ENCODE results near the gene CLDN19. TPM values are rescaled to one million over a fixed set of nuclear protein-coding genes. Genes with fewer than 3 reads are reported as not detected.

CLDN19 gene
- total and polyA plus RNA-seq, 2 donors (not counting 1 experiment from before 2014, with no cell fraction given), result 0.03 TPM; not detected in 1

GRCh38 chr1:42784946-42785693 is 45.1 kb upstream of the CLDN19 start, which contains the start of gene TMEM269:
TSS of gene TMEM269 (plus strand) at chr1:42784991. CDS start at chr1:42789894, 4,903 bp downstream.
- peaks cover 0 to 3% (median 0%) of the 10 kb centered on the region in 4 experiments for H3K27me3 ChIP-seq (replicated peaks in 1 of 4; ENCODE audit: control extremely low read depth in 1 of 4, control insufficient read depth in 3 of 4, insufficient read depth in 4 of 4, low read length in 3 of 4)
- H3K4me3 ChIP-seq (ENCODE audit: control extremely low read depth in 1 of 5, extremely low read depth in 1 of 5, insufficient read depth in 1 of 5, low read depth in 2 of 5, low read length in 4 of 5), result peak within 1 kb of the TSS in 4 of 5 experiments; percentile 17 to 51 (median 38)
- peak within 1 kb of the TSS; percentile 84 for H2AFZ ChIP-seq (ENCODE audit: insufficient read depth, low read depth, low read length, poor library complexity, severe bottlenecking)
- TF ChIP-seq, protein P1, sequence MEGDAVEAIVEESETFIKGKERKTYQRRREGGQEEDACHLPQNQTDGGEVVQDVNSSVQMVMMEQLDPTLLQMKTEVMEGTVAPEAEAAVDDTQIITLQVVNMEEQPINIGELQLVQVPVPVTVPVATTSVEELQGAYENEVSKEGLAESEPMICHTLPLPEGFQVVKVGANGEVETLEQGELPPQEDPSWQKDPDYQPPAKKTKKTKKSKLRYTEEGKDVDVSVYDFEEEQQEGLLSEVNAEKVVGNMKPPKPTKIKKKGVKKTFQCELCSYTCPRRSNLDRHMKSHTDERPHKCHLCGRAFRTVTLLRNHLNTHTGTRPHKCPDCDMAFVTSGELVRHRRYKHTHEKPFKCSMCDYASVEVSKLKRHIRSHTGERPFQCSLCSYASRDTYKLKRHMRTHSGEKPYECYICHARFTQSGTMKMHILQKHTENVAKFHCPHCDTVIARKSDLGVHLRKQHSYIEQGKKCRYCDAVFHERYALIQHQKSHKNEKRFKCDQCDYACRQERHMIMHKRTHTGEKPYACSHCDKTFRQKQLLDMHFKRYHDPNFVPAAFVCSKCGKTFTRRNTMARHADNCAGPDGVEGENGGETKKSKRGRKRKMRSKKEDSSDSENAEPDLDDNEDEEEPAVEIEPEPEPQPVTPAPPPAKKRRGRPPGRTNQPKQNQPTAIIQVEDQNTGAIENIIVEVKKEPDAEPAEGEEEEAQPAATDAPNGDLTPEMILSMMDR (IDR thresholded peaks at IDR 0.05), result no peak
- no peak for TF ChIP-seq EZH2 (IDR thresholded peaks at IDR 0.05; ENCODE audit: borderline replicate concordance, insufficient read depth, low read depth, low read length, poor library complexity, severe bottlenecking)
- H4K20me1 ChIP-seq (ENCODE audit: control insufficient read depth, insufficient read depth, low read length, poor library complexity, severe bottlenecking), result no peaks in the 10 kb centered on the region
- no peak within 1 kb of the TSS for H3K27ac Mint-ChIP-seq
- DNase-seq (peak; percentile 42), ATAC-seq (ENCODE audit: low read depth) (peak; percentile 17)
- POLR2A ChIA-PET, result interaction anchor here (0.9 kb wide), 1 partner anchor 18 kb away, joined by 3 read pairs; the partner anchor contains the start of genes C1orf50 and P3H1
- peaks cover 9% of the 10 kb centered on the region for H3K27me3 Mint-ChIP-seq
- peaks cover 5 to 10% of the 10 kb centered on the region in 2 experiments for H3K36me3 ChIP-seq (replicated peaks in 1 of 2; ENCODE audit: control extremely low read depth in 1 of 2, control insufficient read depth in 1 of 2, extremely low read depth in 1 of 2, insufficient read depth in 2 of 2, low read length in 1 of 2)
- 19% methylated on average over 37 of the region's 54 CpGs for WGBS (ENCODE audit: insufficient coverage)
- H3K79me2 ChIP-seq (ENCODE audit: control insufficient read depth, insufficient read depth, low read length), result peaks cover 6% of the 10 kb centered on the region
- H3K4me3 Mint-ChIP-seq, result peak within 1 kb of the TSS; percentile 87
- intact Hi-C loops (cut with micrococcal nuclease), result no loop called here
- CTCF ChIA-PET, result no interaction called here
- no peaks in the 10 kb centered on the region for H3K9me3 ChIP-seq (ENCODE audit: control extremely low read depth in 1 of 3, control insufficient read depth in 2 of 3, insufficient read depth in 1 of 3, low read length in 2 of 3)
- H3K4me1 Mint-ChIP-seq, result peaks cover 13% of the 10 kb centered on the region
- H3K9ac ChIP-seq (ENCODE audit: low read length), result peak within 1 kb of the TSS; percentile 34
- peak within 1 kb of the TSS; percentile 73 for H3K4me2 ChIP-seq (replicated peaks; ENCODE audit: low read depth, low read length, poor library complexity, severe bottlenecking)
- no peak within 1 kb of the TSS for H3K27ac ChIP-seq (ENCODE audit: low read length in 2 of 2)
- H3K4me1 ChIP-seq (ENCODE audit: control insufficient read depth in 2 of 2, insufficient read depth in 2 of 2, low read length in 2 of 2), result peaks cover 11 to 15% of the 10 kb centered on the region in 2 donors
- no peaks in the 10 kb centered on the region for H3K9me3 Mint-ChIP-seq (ENCODE audit: insufficient read depth)

- Histone ChIP-seq H3K9ac (ENCODE audit: low read length) (no peak overlapping the region), H3K36me3 (replicated peaks in 1 of 2; ENCODE audit: control extremely low read depth in 1 of 2, control insufficient read depth in 1 of 2, extremely low read depth in 1 of 2, insufficient read depth in 2 of 2, low read length in 1 of 2) (peaks cover 5 to 11% of the 10 kb centered on the region in 2 experiments), H3K4me3 (ENCODE audit: control extremely low read depth in 1 of 5, extremely low read depth in 1 of 5, insufficient read depth in 1 of 5, low read depth in 2 of 5, low read length in 4 of 5) (no peak overlapping the region), H2AFZ (ENCODE audit: insufficient read depth, low read depth, low read length, poor library complexity, severe bottlenecking) (peak overlapping the region; percentile 84), H3K4me1 (ENCODE audit: control insufficient read depth in 2 of 2, insufficient read depth in 2 of 2, low read length in 2 of 2) (peaks cover 11 to 15% of the 10 kb centered on the region in 2 donors), H3K4me2 (replicated peaks; ENCODE audit: low read depth, low read length, poor library complexity, severe bottlenecking) (peak overlapping the region; percentile 73), H3K9me3 (ENCODE audit: control extremely low read depth in 1 of 3, control insufficient read depth in 2 of 3, insufficient read depth in 1 of 3, low read length in 2 of 3) (no peaks in the 10 kb centered on the region), H4K20me1 (ENCODE audit: control insufficient read depth, insufficient read depth, low read length, poor library complexity, severe bottlenecking) (no peaks in the 10 kb centered on the region), H3K27me3 (replicated peaks in 1 of 4; ENCODE audit: control extremely low read depth in 1 of 4, control insufficient read depth in 3 of 4, insufficient read depth in 4 of 4, low read length in 3 of 4) (peaks cover 0 to 3% (median 0%) of the 10 kb centered on the region in 4 experiments), H3K27ac (ENCODE audit: low read length in 2 of 2) (no peak overlapping the region), H3K79me2 (ENCODE audit: control insufficient read depth, insufficient read depth, low read length) (peaks cover 6% of the 10 kb centered on the region)
- peak overlapping the region; percentile 87 for H3K4me3 Mint-ChIP-seq
- peaks cover 9% of the 10 kb centered on the region for H3K27me3 Mint-ChIP-seq
- intact Hi-C loops (cut with micrococcal nuclease), result no loop called here
- no peaks in the 10 kb centered on the region for H3K9me3 Mint-ChIP-seq (ENCODE audit: insufficient read depth)
- no peak for DNase-seq
- 95% methylated on average over 15 of the region's 18 CpGs for WGBS (ENCODE audit: insufficient coverage)
- POLR2A ChIA-PET, result interaction anchor here (0.6 to 0.9 kb wide), 2 partner anchors 18 to 20 kb away, joined by 3 to 8 read pairs; partner anchors contain the start of genes C1orf50 and P3H1
- H3K27ac Mint-ChIP-seq, result no peak overlapping the region
- TF ChIP-seq EZH2 (IDR thresholded peaks at IDR 0.05; ENCODE audit: borderline replicate concordance, insufficient read depth, low read depth, low read length, poor library complexity, severe bottlenecking), result no peak
- TF ChIP-seq, protein P1 (IDR thresholded peaks at IDR 0.05), result no peak
- ATAC-seq (ENCODE audit: low read depth), result no peak
- CTCF ChIA-PET, result interaction anchor here (0.9 kb wide), 1 partner anchor 289 kb away, joined by 4 read pairs; no protein-coding TSS in a partner anchor
- peaks cover 13% of the 10 kb centered on the region for H3K4me1 Mint-ChIP-seq
Observed at GRCh38 chr1:42784547-42784945, 44.5 kb upstream of the CLDN19 start.

Measured in B cell (primary cell).